ENCODE results near the gene ABCB4. TPM values are rescaled to one million over a fixed set of nuclear protein-coding genes. Genes with fewer than 3 reads are reported as not detected.
"Not testable (repeated sequence)": the region's sequence is repeated elsewhere in the genome, so short reads cannot be mapped to it uniquely, and the experiment has no call there.

ABCB4 gene
- total and polyA plus RNA-seq, 2 experiments from 2014 or later, result 0.37 to 1.2 TPM

- H3K9me2 ChIP-seq (replicated peaks; ENCODE audit: insufficient read depth), result no peaks in the 10 kb centered on the region
- H4K20me1 ChIP-seq (ENCODE audit: insufficient read depth, poor library complexity, severe bottlenecking), result no peaks in the 10 kb centered on the region
- H3K9me3 ChIP-seq (ENCODE audit: low read depth), result no peaks in the 10 kb centered on the region
- 78% methylated on average over 2 of the region's 2 CpGs for WGBS (ENCODE audit: low lambda C conversion rate, missing lambda C conversion rate)
- H3K27ac ChIP-seq, result no peak overlapping the region
- H3K79me2 ChIP-seq, result no peaks in the 10 kb centered on the region
- no peak overlapping the region for H2AFZ ChIP-seq
- H3K4me1 ChIP-seq (ENCODE audit: insufficient read depth), result peaks cover 11% of the 10 kb centered on the region
- H3K4me3 ChIP-seq, result no peak overlapping the region
- TF ChIP-seq CTCF (IDR thresholded peaks at IDR 0.05; ENCODE audit: poor library complexity) (no peak), EZH2 (IDR thresholded peaks at IDR 0.05; ENCODE audit: borderline replicate concordance) (no peak), EZH2phosphoT487 (IDR thresholded peaks at IDR 0.05; ENCODE audit: low read depth, severe bottlenecking, unreplicated experiment) (no peak)
- no peak overlapping the region for H3K4me2 ChIP-seq
- no peaks in the 10 kb centered on the region for H3K36me3 ChIP-seq (replicated peaks; ENCODE audit: insufficient read depth, low read depth)
- no peak for DNase-seq (ENCODE audit: low spot score)
- peaks cover 40% of the 10 kb centered on the region for H3K27me3 ChIP-seq
Measured at GRCh38 chr7:87473192-87473591, 2.3 kb downstream of the ABCB4 start.

- no peak overlapping the region for H3K27ac ChIP-seq
- TF ChIP-seq EZH2 (IDR thresholded peaks at IDR 0.05; ENCODE audit: borderline replicate concordance) (no peak), CTCF (IDR thresholded peaks at IDR 0.05; ENCODE audit: poor library complexity) (no peak), EZH2phosphoT487 (IDR thresholded peaks at IDR 0.05; ENCODE audit: low read depth, severe bottlenecking, unreplicated experiment) (no peak)
Measured at GRCh38 chr7:87471473-87471872, 4.0 kb downstream of the ABCB4 start.

GRCh38 chr7:87469204-87469603, 6.3 kb downstream of the ABCB4 start:
- peaks cover 17% of the 10 kb centered on the region for H3K27me3 ChIP-seq
- not testable (repeated sequence) for H4K20me1 ChIP-seq (ENCODE audit: insufficient read depth, poor library complexity, severe bottlenecking); H3K79me2 ChIP-seq; H3K27ac ChIP-seq; H3K4me2 ChIP-seq; DNase-seq (ENCODE audit: low spot score); H3K9me2 ChIP-seq (replicated peaks; ENCODE audit: insufficient read depth); H3K4me1 ChIP-seq (ENCODE audit: insufficient read depth); H3K4me3 ChIP-seq; H3K36me3 ChIP-seq (replicated peaks; ENCODE audit: insufficient read depth, low read depth); H3K9me3 ChIP-seq (ENCODE audit: low read depth); H2AFZ ChIP-seq

More at GRCh38 chr7:87471473-87471872, 4.0 kb downstream of the ABCB4 start:
- H3K79me2 ChIP-seq, result no peaks in the 10 kb centered on the region
- no peaks in the 10 kb centered on the region for H4K20me1 ChIP-seq (ENCODE audit: insufficient read depth, poor library complexity, severe bottlenecking)
- H3K36me3 ChIP-seq (replicated peaks; ENCODE audit: insufficient read depth, low read depth), result no peaks in the 10 kb centered on the region
- no peak overlapping the region for H2AFZ ChIP-seq
- H3K4me1 ChIP-seq (ENCODE audit: insufficient read depth), result peaks cover 11% of the 10 kb centered on the region
- H3K9me2 ChIP-seq (replicated peaks; ENCODE audit: insufficient read depth), result no peaks in the 10 kb centered on the region
- DNase-seq (ENCODE audit: low spot score), result no peak
- no peak overlapping the region for H3K4me3 ChIP-seq
- no peak overlapping the region for H3K4me2 ChIP-seq
- peaks cover 34% of the 10 kb centered on the region for H3K27me3 ChIP-seq
- 81% methylated on average over 2 of the region's 2 CpGs for WGBS (ENCODE audit: low lambda C conversion rate, missing lambda C conversion rate)
- no peaks in the 10 kb centered on the region for H3K9me3 ChIP-seq (ENCODE audit: low read depth)

GRCh38 chr7:87465534-87465880, 10.0 kb downstream of the ABCB4 start:
- peak overlapping the region; percentile 73 for H3K4me2 ChIP-seq
- not testable (repeated sequence) for H2AFZ ChIP-seq; H4K20me1 ChIP-seq (ENCODE audit: insufficient read depth, poor library complexity, severe bottlenecking); H3K9me3 ChIP-seq (ENCODE audit: low read depth); H3K27ac ChIP-seq; H3K27me3 ChIP-seq; H3K9me2 ChIP-seq (replicated peaks; ENCODE audit: insufficient read depth); H3K4me1 ChIP-seq (ENCODE audit: insufficient read depth); H3K36me3 ChIP-seq (replicated peaks; ENCODE audit: insufficient read depth, low read depth); DNase-seq (ENCODE audit: low spot score); H3K79me2 ChIP-seq; H3K4me3 ChIP-seq
- 73% methylated on average over 7 of the region's 7 CpGs for WGBS (ENCODE audit: low lambda C conversion rate, missing lambda C conversion rate)

- not testable (repeated sequence) for H3K79me2 ChIP-seq; H3K27me3 ChIP-seq; H3K36me3 ChIP-seq (replicated peaks; ENCODE audit: insufficient read depth, low read depth); H3K9me2 ChIP-seq (replicated peaks; ENCODE audit: insufficient read depth); H3K4me1 ChIP-seq (ENCODE audit: insufficient read depth); H3K9me3 ChIP-seq (ENCODE audit: low read depth); H3K27ac ChIP-seq; H3K4me3 ChIP-seq; H4K20me1 ChIP-seq (ENCODE audit: insufficient read depth, poor library complexity, severe bottlenecking)
- peak overlapping the region; percentile 73 for H3K4me2 ChIP-seq
- 43% methylated on average over 16 of the region's 16 CpGs for WGBS (ENCODE audit: low lambda C conversion rate, missing lambda C conversion rate)
- DNase-seq (ENCODE audit: low spot score), result peak; percentile 57
- peak overlapping the region; percentile 40 for H2AFZ ChIP-seq
Measured at GRCh38 chr7:87464830-87465533, 10.5 kb downstream of the ABCB4 start.

All from hepatocyte (in vitro differentiated cells).